Measurements from ENCODE around the gene AXDND1. TPM values are rescaled to one million over a fixed set of nuclear protein-coding genes. Genes with fewer than 3 reads are reported as not detected.

AXDND1 gene
- total and polyA plus RNA-seq, 9 of the 15 experiments (the other 6 are each of a cell fraction or from before 2014, with no cell fraction given) = 0.03 to 0.13 (median 0.06) TPM; not detected in 5

DNA sequence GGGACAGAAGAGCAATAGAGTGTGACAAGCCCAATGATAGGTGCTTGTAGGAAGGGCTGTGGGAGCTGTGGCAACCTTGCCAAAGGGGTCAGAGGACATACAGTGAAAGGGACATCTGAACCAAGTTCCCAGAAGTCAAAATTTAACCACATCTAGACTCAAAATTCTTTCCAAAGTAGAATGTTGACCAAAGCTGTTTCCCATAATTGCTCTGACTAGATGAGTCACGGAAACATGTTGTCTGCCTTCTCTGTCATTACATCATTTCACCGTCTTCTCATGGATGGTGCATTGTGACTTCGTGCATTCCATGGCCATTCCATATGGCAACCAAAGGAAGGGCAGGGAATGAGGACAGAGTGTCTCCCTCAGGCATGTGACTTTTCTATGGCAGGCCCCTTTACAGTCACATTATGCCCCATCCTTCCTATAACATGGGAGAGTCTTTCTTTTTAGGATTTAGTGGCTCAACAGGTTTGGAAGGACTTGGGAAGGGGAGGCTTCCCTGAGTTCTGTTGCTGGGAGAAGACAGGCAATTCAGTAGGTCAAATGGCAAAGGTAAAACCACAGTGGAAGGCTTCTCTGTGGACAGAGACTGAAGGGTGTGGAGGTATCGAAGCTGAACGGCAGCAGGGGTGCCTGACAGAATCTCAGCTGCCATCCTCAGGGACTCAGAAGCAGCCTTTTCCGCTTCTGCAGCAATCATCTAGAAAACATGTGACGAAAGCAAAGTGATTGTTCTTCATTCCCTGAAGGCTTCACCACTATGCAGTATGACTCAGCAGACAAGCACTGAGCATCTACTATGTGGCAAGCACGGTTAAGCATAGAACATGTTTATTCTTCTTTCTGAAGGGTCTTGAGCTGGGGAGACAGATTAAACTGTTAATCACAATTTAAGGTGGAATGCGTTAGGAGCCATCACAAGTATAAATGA, 185.2 kb downstream of the AXDND1 start (continued):
- TF ChIP-seq NFE2L1 (tag; IDR thresholded peaks at IDR 0.05; ENCODE audit: borderline replicate concordance, low read depth) = peak; percentile 43; the same call in 1 of the 2 replicates
- TF ChIP-seq NFE2 (IDR thresholded peaks at IDR 0.05; ENCODE audit: low read depth) = peak; percentile 85
- TF ChIP-seq FOSL1 (tag; conservative IDR thresholded peaks at IDR 0.05) = peak; percentile 54; the same call in 1 of the 2 replicates
- TF ChIP-seq CEBPG (CRISPR knock-in tag; IDR thresholded peaks at IDR 0.05) = no peak
- TF ChIP-seq CEBPG (tag; conservative IDR thresholded peaks at IDR 0.05 in 1 of 2, IDR thresholded peaks at IDR 0.05 in 1 of 2) = peak in 1 of 2 experiments; percentile 77; a peak in 2 of 4 replicates
- TF ChIP-seq MYBL2 (IDR thresholded peaks at IDR 0.05; ENCODE audit: low read depth) = no peak
- TF ChIP-seq MYBL2 (CRISPR knock-in tag; IDR thresholded peaks at IDR 0.05; ENCODE audit: borderline replicate concordance) = no peak

DNA sequence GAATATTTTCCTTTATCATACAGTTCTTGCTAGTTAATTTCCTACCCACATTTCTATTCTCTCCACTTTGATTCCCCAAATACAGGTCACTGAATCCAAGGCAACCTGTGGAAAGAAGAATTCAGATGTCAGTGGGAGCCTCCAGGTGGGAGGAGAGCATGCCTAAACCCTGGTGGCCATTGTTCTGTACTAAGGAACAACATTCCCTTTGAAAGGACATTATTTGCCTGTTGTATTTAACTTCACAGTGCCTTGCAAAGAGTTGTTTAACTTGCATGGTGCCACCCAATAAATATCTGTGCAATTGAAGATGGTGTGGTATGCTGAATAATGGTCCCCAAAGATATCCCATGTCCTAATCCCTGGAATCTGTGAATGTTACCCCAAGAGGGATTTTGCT, 188.7 kb downstream of the AXDND1 start:
- H3K79me2 ChIP-seq (ENCODE audit: control insufficient read depth, insufficient read depth, low read length) = no peaks in the 10 kb centered on the region
- H3K4me2 ChIP-seq (ENCODE audit: insufficient read depth, low read length) = no peak overlapping the region
- no peak overlapping the region for H3K27ac ChIP-seq (ENCODE audit: extremely low read depth, low read depth, low read length)
- no peak for FAIRE-seq
- no TSS peak for BruUV-seq (replicated peaks)
- no peaks in the 10 kb centered on the region; a peak in 2 of 5 replicates for H3K27me3 ChIP-seq (ENCODE audit: control insufficient read depth in 2 of 2, insufficient read depth in 2 of 2, low read length in 2 of 2)
- H3K9ac ChIP-seq (ENCODE audit: insufficient read depth in 1 of 2, low read depth in 2 of 2, low read length in 2 of 2) = no peak overlapping the region
- H3K9me1 ChIP-seq (ENCODE audit: control insufficient read depth, insufficient read depth, low read length) = no peaks in the 10 kb centered on the region
- in situ Hi-C loops (cut with MboI) = no loop called here
- ChIA-PET CTCF (ENCODE audit: low intra/inter-chr PET ratio) (no interaction called here), POLR2A (no interaction called here)
- ATAC-seq = no peak
- no peaks in the 10 kb centered on the region for H3K9me3 ChIP-seq (replicated peaks; ENCODE audit: control insufficient read depth, insufficient read depth, low read depth, low read length)
- no peak overlapping the region for H3K4me3 ChIP-seq
- H2AFZ ChIP-seq (ENCODE audit: low read depth, low read length) = no peak overlapping the region
- no peaks in the 10 kb centered on the region for H4K20me1 ChIP-seq (replicated peaks; ENCODE audit: control insufficient read depth, insufficient read depth, low read length)
- DNase-seq (ENCODE audit: extremely low read depth in 1 of 4, low spot score in 3 of 4) = no peak
- no peaks in the 10 kb centered on the region for H3K36me3 ChIP-seq (ENCODE audit: control insufficient read depth, insufficient read depth, low read length)
- intact Hi-C loops (cut with micrococcal nuclease) = no loop called here
- no peaks in the 10 kb centered on the region for H3K4me1 ChIP-seq (replicated peaks in 1 of 2; ENCODE audit: control insufficient read depth in 2 of 2, insufficient read depth in 2 of 2, low read length in 2 of 2)
- TF ChIP-seq KHSRP (IDR thresholded peaks at IDR 0.05) = no peak
- TF ChIP-seq, protein P1, sequence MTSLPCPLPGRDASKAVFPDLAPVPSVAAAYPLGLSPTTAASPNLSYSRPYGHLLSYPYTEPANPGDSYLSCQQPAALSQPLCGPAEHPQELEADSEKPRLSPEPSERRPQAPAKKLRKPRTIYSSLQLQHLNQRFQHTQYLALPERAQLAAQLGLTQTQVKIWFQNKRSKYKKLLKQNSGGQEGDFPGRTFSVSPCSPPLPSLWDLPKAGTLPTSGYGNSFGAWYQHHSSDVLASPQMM (CRISPR knock-in tag; IDR thresholded peaks at IDR 0.05) = no peak
- no peak for TF ChIP-seq RBM39 (optimal IDR thresholded peaks at IDR 0.05; ENCODE audit: low read depth, low read length)
- TF ChIP-seq, protein P2, sequence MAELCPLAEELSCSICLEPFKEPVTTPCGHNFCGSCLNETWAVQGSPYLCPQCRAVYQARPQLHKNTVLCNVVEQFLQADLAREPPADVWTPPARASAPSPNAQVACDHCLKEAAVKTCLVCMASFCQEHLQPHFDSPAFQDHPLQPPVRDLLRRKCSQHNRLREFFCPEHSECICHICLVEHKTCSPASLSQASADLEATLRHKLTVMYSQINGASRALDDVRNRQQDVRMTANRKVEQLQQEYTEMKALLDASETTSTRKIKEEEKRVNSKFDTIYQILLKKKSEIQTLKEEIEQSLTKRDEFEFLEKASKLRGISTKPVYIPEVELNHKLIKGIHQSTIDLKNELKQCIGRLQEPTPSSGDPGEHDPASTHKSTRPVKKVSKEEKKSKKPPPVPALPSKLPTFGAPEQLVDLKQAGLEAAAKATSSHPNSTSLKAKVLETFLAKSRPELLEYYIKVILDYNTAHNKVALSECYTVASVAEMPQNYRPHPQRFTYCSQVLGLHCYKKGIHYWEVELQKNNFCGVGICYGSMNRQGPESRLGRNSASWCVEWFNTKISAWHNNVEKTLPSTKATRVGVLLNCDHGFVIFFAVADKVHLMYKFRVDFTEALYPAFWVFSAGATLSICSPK (IDR thresholded peaks at IDR 0.05; ENCODE audit: borderline replicate concordance) = no peak
- no peak for TF ChIP-seq MAFK (IDR thresholded peaks at IDR 0.05; ENCODE audit: low read length)
- TF ChIP-seq, protein P3, sequence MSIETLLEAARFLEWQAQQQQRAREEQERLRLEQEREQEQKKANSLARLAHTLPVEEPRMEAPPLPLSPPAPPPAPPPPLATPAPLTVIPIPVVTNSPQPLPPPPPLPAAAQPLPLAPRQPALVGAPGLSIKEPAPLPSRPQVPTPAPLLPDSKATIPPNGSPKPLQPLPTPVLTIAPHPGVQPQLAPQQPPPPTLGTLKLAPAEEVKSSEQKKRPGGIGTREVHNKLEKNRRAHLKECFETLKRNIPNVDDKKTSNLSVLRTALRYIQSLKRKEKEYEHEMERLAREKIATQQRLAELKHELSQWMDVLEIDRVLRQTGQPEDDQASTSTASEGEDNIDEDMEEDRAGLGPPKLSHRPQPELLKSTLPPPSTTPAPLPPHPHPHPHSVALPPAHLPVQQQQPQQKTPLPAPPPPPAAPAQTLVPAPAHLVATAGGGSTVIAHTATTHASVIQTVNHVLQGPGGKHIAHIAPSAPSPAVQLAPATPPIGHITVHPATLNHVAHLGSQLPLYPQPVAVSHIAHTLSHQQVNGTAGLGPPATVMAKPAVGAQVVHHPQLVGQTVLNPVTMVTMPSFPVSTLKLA (conservative IDR thresholded peaks at IDR 0.05) = no peak
- TF ChIP-seq, protein P4, sequence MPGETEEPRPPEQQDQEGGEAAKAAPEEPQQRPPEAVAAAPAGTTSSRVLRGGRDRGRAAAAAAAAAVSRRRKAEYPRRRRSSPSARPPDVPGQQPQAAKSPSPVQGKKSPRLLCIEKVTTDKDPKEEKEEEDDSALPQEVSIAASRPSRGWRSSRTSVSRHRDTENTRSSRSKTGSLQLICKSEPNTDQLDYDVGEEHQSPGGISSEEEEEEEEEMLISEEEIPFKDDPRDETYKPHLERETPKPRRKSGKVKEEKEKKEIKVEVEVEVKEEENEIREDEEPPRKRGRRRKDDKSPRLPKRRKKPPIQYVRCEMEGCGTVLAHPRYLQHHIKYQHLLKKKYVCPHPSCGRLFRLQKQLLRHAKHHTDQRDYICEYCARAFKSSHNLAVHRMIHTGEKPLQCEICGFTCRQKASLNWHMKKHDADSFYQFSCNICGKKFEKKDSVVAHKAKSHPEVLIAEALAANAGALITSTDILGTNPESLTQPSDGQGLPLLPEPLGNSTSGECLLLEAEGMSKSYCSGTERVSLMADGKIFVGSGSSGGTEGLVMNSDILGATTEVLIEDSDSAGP (CRISPR knock-in tag; IDR thresholded peaks at IDR 0.05) = no peak
- TF ChIP-seq ZNF143 (CRISPR knock-in tag; IDR thresholded peaks at IDR 0.05) = no peak
- no peak for TF ChIP-seq IFI16 (CRISPR knock-in tag; IDR thresholded peaks at IDR 0.05)

Data from K562 (cell line).